Fibroblast of lung (primary cell): ENCODE measurements around the gene PEX11A. TPM values are rescaled to one million over a fixed set of nuclear protein-coding genes. Genes with fewer than 3 reads are reported as not detected.
A peak's percentile ranks its signal among the peaks of the same experiment; 100 is the strongest.
"Not testable (repeated sequence)": the region's sequence is repeated elsewhere in the genome, so short reads cannot be mapped to it uniquely, and the experiment has no call there.

Source experiments
- DNase-seq, 2 donors: peaks; one replicate each; pipeline versions ENCODE4 v3.0.0 to v3.0.0-alpha.2; 2010; ENCODE audit warnings: low read depth in 2 of 2
- H2AFZ ChIP-seq: 2 replicates; pipeline ENCODE4 v1.5.1; 2012; ENCODE audit warnings: low read length, control low read depth, inconsistent platforms
- H3K27ac ChIP-seq: 2 replicates; pipeline ENCODE4 v1.5.1; 2011; ENCODE audit warnings: low read length, control low read depth; ENCODE audit not compliant: insufficient read depth
- H3K27me3 ChIP-seq: 2 replicates; pipeline ENCODE4 v1.5.1; 2011; ENCODE audit warnings: mild to moderate bottlenecking, low read length; ENCODE audit not compliant: control insufficient read depth, insufficient read depth
- H3K36me3 ChIP-seq: 2 replicates; pipeline ENCODE4 v1.5.1; 2011; ENCODE audit warnings: low read length; ENCODE audit not compliant: control insufficient read depth, insufficient read depth
- H3K4me1 ChIP-seq: 2 replicates; pipeline ENCODE4 v1.5.1; 2011; ENCODE audit warnings: low read length; ENCODE audit not compliant: control insufficient read depth, insufficient read depth; ENCODE audit errors: extremely low read depth
- H3K4me2 ChIP-seq: 2 replicates; pipeline ENCODE4 v1.5.1; 2011; ENCODE audit warnings: low read length, control low read depth; ENCODE audit not compliant: insufficient read depth; ENCODE audit errors: extremely low read depth
- H3K4me3 ChIP-seq, 4 experiments: fragments of 200-600 bp in 1 of 4; sonication (generic) in 1 of 4; replicated peaks in 1 of 4; 2 replicates each; pipeline ENCODE4 v1.5.1; 2011 to 2016; ENCODE audit warnings: low read length in 4 of 4, low read depth in 3 of 4, mild to moderate bottlenecking in 3 of 4, control low read depth in 2 of 4, inconsistent platforms in 1 of 4, mixed read lengths in 1 of 4; ENCODE audit not compliant: insufficient read depth in 1 of 4; ENCODE audit errors: control extremely low read depth in 1 of 4
- H3K79me2 ChIP-seq: 2 replicates; pipeline ENCODE4 v1.5.1; 2012; ENCODE audit warnings: mild to moderate bottlenecking, low read length, inconsistent platforms; ENCODE audit not compliant: control insufficient read depth, insufficient read depth
- H3K9ac ChIP-seq: 2 replicates; pipeline ENCODE4 v1.5.1; 2011; ENCODE audit warnings: mild to moderate bottlenecking, low read length, control low read depth; ENCODE audit not compliant: insufficient read depth
- H3K9me3 ChIP-seq: 2 replicates; pipeline ENCODE4 v1.5.1; 2012; ENCODE audit warnings: low read depth, low read length; ENCODE audit not compliant: control insufficient read depth, insufficient read depth
- H4K20me1 ChIP-seq: 2 replicates; pipeline ENCODE4 v1.5.1; 2011; ENCODE audit warnings: low read length; ENCODE audit not compliant: control insufficient read depth, insufficient read depth; ENCODE audit errors: extremely low read depth
- EZH2 ChIP-seq: IDR thresholded peaks from 2 replicates; pipeline ENCODE4 v1.5.1; 2012; ENCODE audit warnings: low read length, control low read depth, mild to moderate bottlenecking; ENCODE audit errors: missing control alignments
- polyA plus RNA-seq, 2 donors: library from polyadenylated mRNA; depleted of rRNA in 1 of 2; stranded (reverse) in 1 of 2; unstranded in 1 of 2; fragments of >200 nt; gene quantifications; 2 replicates each; pipeline ENCODE4 v1.2.1, GENCODE V29; 2011 to 2012; ENCODE audit warnings: missing spikeins in 1 of 2
- total RNA-seq: library from RNA; depleted of rRNA; stranded (reverse); fragments of >200 nt; gene quantifications from 2 replicates; pipeline ENCODE4 v1.2.1, GENCODE V29; 2014
- TF ChIP-seq, protein P1 (sequence below), 2 donors: IDR thresholded peaks in 1 of 2; conservative IDR thresholded peaks in 1 of 2; 1 replicate in 1 of 2; 2 replicates in 1 of 2; pipeline ENCODE4 v1.5.1; 2011 to 2012; ENCODE audit warnings: low read length in 2 of 2, control low read depth in 1 of 2, inconsistent platforms in 1 of 2, low read depth in 1 of 2, mild to moderate bottlenecking in 1 of 2

Gene PEX11A
- total and polyA plus RNA-seq, 2 donors (not counting 1 experiment from before 2014, with no cell fraction given), result 6.6 to 11.7 TPM

DNA sequence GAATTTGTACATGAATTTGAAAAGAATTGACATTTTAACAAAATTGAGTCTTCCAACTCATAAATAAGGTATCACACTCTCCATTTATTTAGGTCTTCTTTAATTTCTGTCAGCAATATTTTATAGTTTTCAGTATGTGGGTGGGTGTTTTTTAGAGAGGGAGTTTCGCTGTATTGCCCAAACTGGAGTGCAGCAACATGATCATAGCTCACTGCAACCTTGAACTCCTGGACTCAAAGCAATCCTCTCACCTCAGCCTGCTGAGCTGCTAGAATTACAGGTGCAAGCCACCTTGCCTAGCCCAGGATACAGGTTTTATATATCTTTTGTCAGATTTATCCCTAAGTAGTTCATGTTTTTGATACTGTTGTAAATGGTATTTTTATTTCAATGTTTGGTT lies 4.6 kb upstream of the PEX11A start:
- no peak for DNase-seq
- Histone ChIP-seq H3K36me3 (no peaks in the 10 kb centered on the region), H3K79me2 (no peaks in the 10 kb centered on the region), H3K4me2 (no peak overlapping the region), H2AFZ (no peak overlapping the region), H3K4me1 (no peaks in the 10 kb centered on the region), H3K9me3 (no peaks in the 10 kb centered on the region), H3K27me3 (no peaks in the 10 kb centered on the region), H3K9ac (no peak overlapping the region), H3K27ac (no peak overlapping the region), H3K4me3 (no peak overlapping the region), H4K20me1 (no peaks in the 10 kb centered on the region)
- TF ChIP-seq EZH2, result no peak
- TF ChIP-seq, protein P1, sequence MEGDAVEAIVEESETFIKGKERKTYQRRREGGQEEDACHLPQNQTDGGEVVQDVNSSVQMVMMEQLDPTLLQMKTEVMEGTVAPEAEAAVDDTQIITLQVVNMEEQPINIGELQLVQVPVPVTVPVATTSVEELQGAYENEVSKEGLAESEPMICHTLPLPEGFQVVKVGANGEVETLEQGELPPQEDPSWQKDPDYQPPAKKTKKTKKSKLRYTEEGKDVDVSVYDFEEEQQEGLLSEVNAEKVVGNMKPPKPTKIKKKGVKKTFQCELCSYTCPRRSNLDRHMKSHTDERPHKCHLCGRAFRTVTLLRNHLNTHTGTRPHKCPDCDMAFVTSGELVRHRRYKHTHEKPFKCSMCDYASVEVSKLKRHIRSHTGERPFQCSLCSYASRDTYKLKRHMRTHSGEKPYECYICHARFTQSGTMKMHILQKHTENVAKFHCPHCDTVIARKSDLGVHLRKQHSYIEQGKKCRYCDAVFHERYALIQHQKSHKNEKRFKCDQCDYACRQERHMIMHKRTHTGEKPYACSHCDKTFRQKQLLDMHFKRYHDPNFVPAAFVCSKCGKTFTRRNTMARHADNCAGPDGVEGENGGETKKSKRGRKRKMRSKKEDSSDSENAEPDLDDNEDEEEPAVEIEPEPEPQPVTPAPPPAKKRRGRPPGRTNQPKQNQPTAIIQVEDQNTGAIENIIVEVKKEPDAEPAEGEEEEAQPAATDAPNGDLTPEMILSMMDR (conservative IDR thresholded peaks at IDR 0.05 in 1 of 2, IDR thresholded peaks at IDR 0.05 in 1 of 2; ENCODE audit: low read depth in 1 of 2, low read length in 2 of 2), result no peak

DNA sequence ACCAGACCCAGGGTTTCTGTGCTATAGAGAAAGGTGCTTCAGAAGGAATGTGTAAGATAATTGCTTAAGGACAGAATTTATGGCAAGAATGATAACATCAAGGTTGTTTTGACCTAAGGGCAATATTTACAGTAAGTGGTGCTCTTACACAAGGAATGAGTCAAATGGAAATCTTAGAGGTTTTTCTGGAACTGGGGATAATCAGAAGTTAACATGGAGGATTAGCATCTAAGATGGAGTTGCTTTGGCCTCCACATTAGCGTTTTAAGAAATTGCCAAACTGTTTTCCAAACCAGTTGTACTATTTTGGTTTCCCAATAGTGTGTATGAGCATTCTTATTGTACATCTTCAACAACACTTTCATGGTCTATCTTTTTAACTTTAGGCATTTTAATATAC lies 3.1 kb upstream of the PEX11A start:
- no peak overlapping the region for H3K9ac ChIP-seq
- H3K79me2 ChIP-seq, result no peaks in the 10 kb centered on the region
- H3K4me2 ChIP-seq, result no peak overlapping the region
- H3K9me3 ChIP-seq, result no peaks in the 10 kb centered on the region
- H3K27me3 ChIP-seq, result no peaks in the 10 kb centered on the region
- H3K36me3 ChIP-seq, result no peaks in the 10 kb centered on the region
- no peak overlapping the region for H3K4me3 ChIP-seq
- H4K20me1 ChIP-seq, result no peaks in the 10 kb centered on the region
- DNase-seq, result no peak
- no peak overlapping the region for H2AFZ ChIP-seq
- no peaks in the 10 kb centered on the region for H3K4me1 ChIP-seq
- TF ChIP-seq, protein P1 (conservative IDR thresholded peaks at IDR 0.05 in 1 of 2, IDR thresholded peaks at IDR 0.05 in 1 of 2; ENCODE audit: low read depth in 1 of 2, low read length in 2 of 2), result no peak
- TF ChIP-seq EZH2, result no peak
- no peak overlapping the region for H3K27ac ChIP-seq

GRCh38 chr15:89693091-89693490 lies 2.5 kb upstream of the PEX11A start:
- H3K36me3 ChIP-seq, result no peaks in the 10 kb centered on the region
- no peak overlapping the region for H3K27ac ChIP-seq
- H3K4me2 ChIP-seq, result no peak overlapping the region
- H4K20me1 ChIP-seq, result no peaks in the 10 kb centered on the region
- H3K9me3 ChIP-seq, result no peaks in the 10 kb centered on the region
- H3K9ac ChIP-seq, result no peak overlapping the region
- DNase-seq, result no peak
- no peaks in the 10 kb centered on the region for H3K79me2 ChIP-seq
- no peak overlapping the region for H2AFZ ChIP-seq
- no peaks in the 10 kb centered on the region for H3K27me3 ChIP-seq
- TF ChIP-seq, protein P1 (conservative IDR thresholded peaks at IDR 0.05 in 1 of 2, IDR thresholded peaks at IDR 0.05 in 1 of 2; ENCODE audit: low read depth in 1 of 2, low read length in 2 of 2), result no peak
- TF ChIP-seq EZH2, result no peak
- no peaks in the 10 kb centered on the region for H3K4me1 ChIP-seq
- no peak overlapping the region for H3K4me3 ChIP-seq

DNA sequence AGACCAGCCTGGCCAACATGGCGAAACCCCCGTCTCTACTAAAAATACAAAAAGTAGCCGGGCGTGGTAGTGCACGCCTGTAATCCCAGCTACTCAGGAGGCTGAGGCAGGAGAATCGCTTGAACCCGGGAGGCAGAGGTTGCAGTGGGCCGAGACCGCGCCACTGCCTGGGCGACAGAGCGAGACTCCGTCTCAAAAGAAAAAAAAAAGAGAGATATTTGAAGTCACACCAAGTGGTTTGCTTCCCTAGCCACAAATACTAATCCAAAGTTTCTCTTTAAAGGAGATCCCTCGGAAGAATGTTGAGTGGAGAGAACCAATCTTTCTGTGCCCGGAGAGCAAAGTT lies 651 bp downstream of the PEX11A start:
- H3K36me3 ChIP-seq, H3K27ac ChIP-seq: not testable (repeated sequence)

More for the DNA sequence above, 651 bp downstream of the PEX11A start:
- not testable (repeated sequence) for H3K4me1 ChIP-seq, H4K20me1 ChIP-seq, H3K79me2 ChIP-seq, H3K9me3 ChIP-seq, DNase-seq, H3K27me3 ChIP-seq
- Histone ChIP-seq H3K9ac (peak overlapping the region; percentile 63), H2AFZ (peak overlapping the region; percentile 80), H3K4me2 (peak overlapping the region; percentile 98), H3K4me3 (peak overlapping the region; percentile 83 to 91 (median 87))
